ENCODE data around the gene CPXM1. TPM values are rescaled to one million over a fixed set of nuclear protein-coding genes. Genes with fewer than 3 reads are reported as not detected.
A peak's percentile ranks its signal among the peaks of the same experiment; 100 is the strongest.

CPXM1 gene
- polyA plus RNA-seq, 3 donors: 0.05 TPM; not detected in 2

GRCh38 chr20:2847802-2848201, 47.4 kb upstream of the CPXM1 start:
- no peak overlapping the region for H3K4me3 Mint-ChIP-seq
- intact Hi-C loops (cut with micrococcal nuclease): no loop called here
- Histone ChIP-seq H4K20me1 (ENCODE audit: insufficient read depth, low read length) (peaks cover 50% of the 10 kb centered on the region), H3K4me3 (replicated peaks in 1 of 3; ENCODE audit: low read depth in 2 of 3, low read length in 3 of 3) (no peak overlapping the region), H2AFZ (ENCODE audit: insufficient read depth, low read depth, low read length, poor library complexity, severe bottlenecking) (no peak overlapping the region), H3K9me3 (replicated peaks in 1 of 2; ENCODE audit: control insufficient read depth in 1 of 2, insufficient read depth in 1 of 2, low read length in 2 of 2) (no peaks in the 10 kb centered on the region), H3K4me2 (replicated peaks; ENCODE audit: extremely low read depth, low read length, poor library complexity, severe bottlenecking) (no peak overlapping the region), H3K9ac (ENCODE audit: insufficient read depth, low read length, poor library complexity, severe bottlenecking) (no peak overlapping the region), H3K4me1 (ENCODE audit: control insufficient read depth in 1 of 2, insufficient read depth in 2 of 2, low read length in 2 of 2) (peaks cover 5% of the 10 kb centered on the region in 2 donors), H3K36me3 (replicated peaks in 1 of 2; ENCODE audit: control insufficient read depth in 1 of 2, insufficient read depth in 2 of 2, low read length in 2 of 2) (peaks cover 0 to 24% of the 10 kb centered on the region in 2 donors), H3K27me3 (ENCODE audit: control insufficient read depth in 2 of 2, insufficient read depth in 2 of 2, low read length in 2 of 2) (no peaks in the 10 kb centered on the region), H3K27ac (ENCODE audit: low read depth in 1 of 2, low read length in 2 of 2) (no peak overlapping the region), H3K79me2 (ENCODE audit: insufficient read depth, low read length) (no peaks in the 10 kb centered on the region)
- H3K27me3 Mint-ChIP-seq (ENCODE audit: low read depth in 3 of 3): peaks cover 0 to 3% (median 0%) of the 10 kb centered on the region in 3 donors
- no peak for DNase-seq
- H3K4me1 Mint-ChIP-seq: peaks cover 25% of the 10 kb centered on the region
- H3K9me3 Mint-ChIP-seq: peaks cover 0 to 2% (median 0%) of the 10 kb centered on the region in 7 donors
- TF ChIP-seq, protein P1, sequence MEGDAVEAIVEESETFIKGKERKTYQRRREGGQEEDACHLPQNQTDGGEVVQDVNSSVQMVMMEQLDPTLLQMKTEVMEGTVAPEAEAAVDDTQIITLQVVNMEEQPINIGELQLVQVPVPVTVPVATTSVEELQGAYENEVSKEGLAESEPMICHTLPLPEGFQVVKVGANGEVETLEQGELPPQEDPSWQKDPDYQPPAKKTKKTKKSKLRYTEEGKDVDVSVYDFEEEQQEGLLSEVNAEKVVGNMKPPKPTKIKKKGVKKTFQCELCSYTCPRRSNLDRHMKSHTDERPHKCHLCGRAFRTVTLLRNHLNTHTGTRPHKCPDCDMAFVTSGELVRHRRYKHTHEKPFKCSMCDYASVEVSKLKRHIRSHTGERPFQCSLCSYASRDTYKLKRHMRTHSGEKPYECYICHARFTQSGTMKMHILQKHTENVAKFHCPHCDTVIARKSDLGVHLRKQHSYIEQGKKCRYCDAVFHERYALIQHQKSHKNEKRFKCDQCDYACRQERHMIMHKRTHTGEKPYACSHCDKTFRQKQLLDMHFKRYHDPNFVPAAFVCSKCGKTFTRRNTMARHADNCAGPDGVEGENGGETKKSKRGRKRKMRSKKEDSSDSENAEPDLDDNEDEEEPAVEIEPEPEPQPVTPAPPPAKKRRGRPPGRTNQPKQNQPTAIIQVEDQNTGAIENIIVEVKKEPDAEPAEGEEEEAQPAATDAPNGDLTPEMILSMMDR (IDR thresholded peaks at IDR 0.05): no peak
- 100% methylated on average over 4 of the region's 4 CpGs for WGBS (ENCODE audit: insufficient coverage)
- peaks cover 24 to 27% of the 10 kb centered on the region in 2 donors for H3K36me3 Mint-ChIP-seq
- no peak overlapping the region for H3K27ac Mint-ChIP-seq

DNA sequence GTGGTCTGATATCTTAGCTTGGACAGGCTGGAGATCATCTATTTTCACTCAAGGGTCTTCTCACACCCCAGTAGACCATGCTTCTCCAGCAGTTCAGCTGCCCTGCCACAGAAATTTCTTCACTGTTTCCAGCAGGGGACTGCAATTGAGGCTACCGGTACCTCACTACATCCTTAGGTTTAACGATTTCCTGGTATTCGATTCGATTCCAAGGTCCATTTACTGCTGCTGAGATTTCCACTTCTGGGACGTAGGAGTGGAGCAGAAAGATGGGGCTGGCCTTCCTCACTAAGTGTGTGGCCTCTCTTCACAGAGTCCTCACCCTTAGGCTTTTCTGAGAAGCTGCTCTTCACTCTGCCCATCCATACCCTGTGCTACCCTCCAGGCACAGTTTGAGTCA, 46.3 kb upstream of the CPXM1 start:
- H3K27ac Mint-ChIP-seq: peak overlapping the region in 2 of 7 donors; percentile 30 to 52
- no peak for DNase-seq

More for the DNA sequence above, 46.3 kb upstream of the CPXM1 start:
- Histone ChIP-seq H3K4me1 (ENCODE audit: control insufficient read depth in 1 of 2, insufficient read depth in 2 of 2, low read length in 2 of 2) (peaks cover under 1 to 3% of the 10 kb centered on the region in 2 donors), H3K79me2 (ENCODE audit: insufficient read depth, low read length) (peaks cover 6% of the 10 kb centered on the region), H3K4me3 (replicated peaks in 1 of 3; ENCODE audit: low read depth in 2 of 3, low read length in 3 of 3) (no peak overlapping the region), H3K27ac (ENCODE audit: low read depth in 1 of 2, low read length in 2 of 2) (no peak overlapping the region), H3K4me2 (replicated peaks; ENCODE audit: extremely low read depth, low read length, poor library complexity, severe bottlenecking) (no peak overlapping the region), H3K27me3 (ENCODE audit: control insufficient read depth in 2 of 2, insufficient read depth in 2 of 2, low read length in 2 of 2) (no peaks in the 10 kb centered on the region), H4K20me1 (ENCODE audit: insufficient read depth, low read length) (peaks cover 40% of the 10 kb centered on the region), H3K9me3 (replicated peaks in 1 of 2; ENCODE audit: control insufficient read depth in 1 of 2, insufficient read depth in 1 of 2, low read length in 2 of 2) (no peaks in the 10 kb centered on the region), H2AFZ (ENCODE audit: insufficient read depth, low read depth, low read length, poor library complexity, severe bottlenecking) (no peak overlapping the region), H3K36me3 (replicated peaks in 1 of 2; ENCODE audit: control insufficient read depth in 1 of 2, insufficient read depth in 2 of 2, low read length in 2 of 2) (peaks cover 0 to 24% of the 10 kb centered on the region in 2 donors), H3K9ac (ENCODE audit: insufficient read depth, low read length, poor library complexity, severe bottlenecking) (no peak overlapping the region)
- TF ChIP-seq, protein P1 (IDR thresholded peaks at IDR 0.05): no peak
- H3K9me3 Mint-ChIP-seq: peaks cover 0 to 2% (median 0%) of the 10 kb centered on the region in 7 donors
- H3K4me3 Mint-ChIP-seq: no peak overlapping the region
- H3K27me3 Mint-ChIP-seq (ENCODE audit: low read depth in 3 of 3): peaks cover 0 to 3% (median 0%) of the 10 kb centered on the region in 3 donors
- H3K4me1 Mint-ChIP-seq: peaks cover 19% of the 10 kb centered on the region
- 100% methylated on average over 1 of the region's 5 CpGs for WGBS (ENCODE audit: insufficient coverage)
- peaks cover 24 to 27% of the 10 kb centered on the region in 2 donors for H3K36me3 Mint-ChIP-seq
- intact Hi-C loops (cut with micrococcal nuclease): no loop called here
